SK-N-DZ (cell line): ENCODE data around the gene PID1.
"Not testable (repeated sequence)": the region's sequence is repeated elsewhere in the genome, so short reads cannot be mapped to it uniquely, and the experiment has no call there.

Experiments
- DNase-seq: peaks from one replicate; pipeline ENCODE4 v3.0.0-alpha.2; 2015; ENCODE audit warnings: low spot score

Gene PID1

GRCh38 chr2:229218329-229218921 is 52.7 kb downstream of the PID1 start:
- no peak for DNase-seq

- DNase-seq: no peak
Observed at GRCh38 chr2:229212241-229212640, 58.8 kb downstream of the PID1 start.

- no peak for DNase-seq
Observed at GRCh38 chr2:229210641-229211040, 60.4 kb downstream of the PID1 start.

GRCh38 chr2:229206548-229206947 is 64.5 kb downstream of the PID1 start:
- no peak for DNase-seq

GRCh38 chr2:229205704-229206103 is 65.4 kb downstream of the PID1 start:
- DNase-seq: no peak

- DNase-seq: no peak
Observed at GRCh38 chr2:229202646-229203045, 68.4 kb downstream of the PID1 start.

GRCh38 chr2:229201521-229201920 is 69.6 kb downstream of the PID1 start:
- DNase-seq: no peak

GRCh38 chr2:229199267-229199666 is 71.8 kb downstream of the PID1 start:
- no peak for DNase-seq

GRCh38 chr2:229196448-229196847 is 74.6 kb downstream of the PID1 start:
- DNase-seq: no peak

GRCh38 chr2:229195346-229195947 is 75.6 kb downstream of the PID1 start:
- no peak for DNase-seq

- DNase-seq: no peak
Observed at GRCh38 chr2:229193281-229193680, 77.8 kb downstream of the PID1 start.

- no peak for DNase-seq
Observed at GRCh38 chr2:229191413-229191812, 79.7 kb downstream of the PID1 start.

GRCh38 chr2:229187123-229187522 is 84.0 kb downstream of the PID1 start:
- not testable (repeated sequence) for DNase-seq

GRCh38 chr2:229181641-229182040 is 89.4 kb downstream of the PID1 start:
- no peak for DNase-seq

GRCh38 chr2:229180658-229181057 is 90.4 kb downstream of the PID1 start:
- no peak for DNase-seq

GRCh38 chr2:229179628-229180027 is 91.5 kb downstream of the PID1 start:
- DNase-seq: no peak

GRCh38 chr2:229178706-229179105 is 92.4 kb downstream of the PID1 start:
- no peak for DNase-seq

GRCh38 chr2:229178117-229178516 is 93.0 kb downstream of the PID1 start:
- DNase-seq: no peak

- DNase-seq: no peak
Observed at GRCh38 chr2:229176136-229176535, 95.0 kb downstream of the PID1 start.

GRCh38 chr2:229175497-229175863 is 95.6 kb downstream of the PID1 start:
- DNase-seq: no peak

GRCh38 chr2:229174794-229175496 is 96.1 kb downstream of the PID1 start:
- DNase-seq: no peak

GRCh38 chr2:229173825-229174359 is 97.2 kb downstream of the PID1 start:
- DNase-seq: no peak

- no peak for DNase-seq
Observed at GRCh38 chr2:229170916-229171315, 100.2 kb downstream of the PID1 start.
